GM23248 (cell line): ENCODE measurements around the gene TBL3. TPM values are rescaled to one million over a fixed set of nuclear protein-coding genes. Genes with fewer than 3 reads are reported as not detected.
A peak's percentile ranks its signal among the peaks of the same experiment; 100 is the strongest.
"Not testable (repeated sequence)": the region's sequence is repeated elsewhere in the genome, so short reads cannot be mapped to it uniquely, and the experiment has no call there.

Experiments used
- DNase-seq: peaks from one replicate; pipeline ENCODE4 v3.0.0-alpha.2; 2015
- H2AFZ ChIP-seq: fragments of 200-600 bp; sonication (generic); 2 replicates; pipeline ENCODE4 v1.6.1; 2016; ENCODE audit warnings: antibody characterized with exemption
- H3F3A ChIP-seq: fragments of 200-600 bp; sonication (generic); 2 replicates; pipeline ENCODE4 v1.6.1; 2016; ENCODE audit warnings: mild to moderate bottlenecking, antibody characterized with exemption, mixed run types; ENCODE audit not compliant: insufficient read depth
- H3K27ac ChIP-seq: fragments of 200-600 bp; sonication (generic); 2 replicates; pipeline ENCODE4 v1.5.1; 2016; ENCODE audit warnings: mild to moderate bottlenecking
- H3K27me3 ChIP-seq: fragments of 200-600 bp; sonication (generic); replicated peaks from 2 replicates; pipeline ENCODE4 v1.6.1; 2016; ENCODE audit warnings: mild to moderate bottlenecking; ENCODE audit not compliant: insufficient read depth
- H3K36me3 ChIP-seq: fragments of 200-600 bp; sonication (generic); 2 replicates; pipeline ENCODE4 v1.6.1; 2016; ENCODE audit warnings: low read depth, mild to moderate bottlenecking
- H3K4me1 ChIP-seq: fragments of 200-600 bp; sonication (generic); 2 replicates; pipeline ENCODE4 v1.6.1; 2016; ENCODE audit warnings: mild to moderate bottlenecking; ENCODE audit not compliant: insufficient read depth
- H3K4me2 ChIP-seq: fragments of 200-600 bp; sonication (generic); one replicate; pipeline ENCODE4 v1.6.1; 2016; ENCODE audit warnings: mild to moderate bottlenecking; ENCODE audit not compliant: unreplicated experiment
- H3K4me3 ChIP-seq: fragments of 200-600 bp; sonication (generic); 2 replicates; pipeline ENCODE4 v1.5.1; 2016; ENCODE audit warnings: mild to moderate bottlenecking
- H3K79me2 ChIP-seq: fragments of 200-600 bp; sonication (generic); 2 replicates; pipeline ENCODE4 v1.6.1; 2016; ENCODE audit warnings: mild to moderate bottlenecking; ENCODE audit not compliant: insufficient read depth
- H3K9ac ChIP-seq: fragments of 200-600 bp; sonication (generic); 2 replicates; pipeline ENCODE4 v1.6.1; 2016; ENCODE audit warnings: mild to moderate bottlenecking
- H3K9me2 ChIP-seq: fragments of 200-600 bp; sonication (generic); 2 replicates; pipeline ENCODE4 v1.6.1; 2016; ENCODE audit warnings: mixed run types, mild to moderate bottlenecking, moderate library complexity; ENCODE audit not compliant: insufficient read depth
- H3K9me3 ChIP-seq: fragments of 200-600 bp; sonication (generic); one replicate; pipeline ENCODE4 v1.6.1; 2017; ENCODE audit warnings: low read depth
- H4K20me1 ChIP-seq: fragments of 200-600 bp; sonication (generic); 2 replicates; pipeline ENCODE4 v1.6.0; 2016; ENCODE audit not compliant: insufficient read depth
- EZH2 ChIP-seq: fragments of 200-600 bp; sonication (generic); IDR thresholded peaks from 2 replicates; pipeline ENCODE4 v1.6.1; 2018; ENCODE audit warnings: antibody characterized with exemption, mild to moderate bottlenecking; ENCODE audit not compliant: insufficient read depth, poor library complexity, severe bottlenecking
- EZH2phosphoT487 ChIP-seq: fragments of 200-600 bp; sonication (generic); IDR thresholded peaks from 2 replicates; pipeline ENCODE4 v1.6.1; 2018; ENCODE audit warnings: antibody characterized with exemption, moderate library complexity, mild to moderate bottlenecking, low read depth; ENCODE audit not compliant: insufficient read depth
- WGBS, 2 experiments: methylation state at CpG; one replicate each; pipeline ENCODE4 v1.1.6; 2015 to 2017; ENCODE audit warnings: low lambda C conversion rate in 2 of 2, low coverage in 1 of 2; ENCODE audit errors: missing lambda C conversion rate in 2 of 2; 5-methylcytosine and 5-hydroxymethylcytosine counted together
- in situ Hi-C: fragments of 300-500 bp; cut with MboI; formaldehyde crosslinking; loops from 2 replicates; pipeline ENCODE4 v1.15.0; 2020
- polyA plus RNA-seq: library from polyadenylated mRNA; unstranded; fragments of >200 nt; fragmentation: Nextera tagmentation; extraction: Ambion mirVana; gene quantifications from 2 replicates; pipeline ENCODE4 v1.2.1, GENCODE V29; 2016
- total RNA-seq: library from RNA; depleted of rRNA; stranded (reverse); fragments of >200 nt; shearing (Covaris generic); gene quantifications from 2 replicates; pipeline ENCODE4 v1.2.3, GENCODE V29; 2014

The TBL3 gene
- total and polyA plus RNA-seq, 2 experiments from 2014 or later, result 43.7 to 46.8 TPM

GRCh38 chr16:1950047-1950446, 21.8 kb upstream of the TBL3 start:
- DNase-seq, result peak; percentile 28
- Histone ChIP-seq H3K9me3 (no peaks in the 10 kb centered on the region), H3K9ac (no peak overlapping the region), H3K9me2 (no peaks in the 10 kb centered on the region), H3K4me1 (no peaks in the 10 kb centered on the region), H3K4me2 (no peak overlapping the region), H2AFZ (no peak overlapping the region), H3K36me3 (no peaks in the 10 kb centered on the region), H3K27ac (no peak overlapping the region), H3F3A (no peaks in the 10 kb centered on the region), H3K4me3 (no peak overlapping the region), H3K79me2 (no peaks in the 10 kb centered on the region), H4K20me1 (no peaks in the 10 kb centered on the region), H3K27me3 (no peaks in the 10 kb centered on the region)
- TF ChIP-seq EZH2phosphoT487, result no peak
- no peak for TF ChIP-seq EZH2
- in situ Hi-C loops, result no loop called here
- 39 to 68% methylated on average over 2 to 7 of the region's 7 CpGs for WGBS, 2 experiments

GRCh38 chr16:1950559-1950958, 21.3 kb upstream of the TBL3 start:
- no peak overlapping the region for H3K4me2 ChIP-seq
- H3K4me1 ChIP-seq, result no peaks in the 10 kb centered on the region
- 82 to 83% methylated on average over 19 of the region's 19 CpGs for WGBS, 2 experiments
- no peak overlapping the region for H3K27ac ChIP-seq
- H3K36me3 ChIP-seq, result no peaks in the 10 kb centered on the region
- DNase-seq, result no peak
- no peaks in the 10 kb centered on the region for H3K9me3 ChIP-seq
- no peaks in the 10 kb centered on the region for H3K9me2 ChIP-seq
- no peak overlapping the region for H2AFZ ChIP-seq
- H3K9ac ChIP-seq, result no peak overlapping the region
- no peaks in the 10 kb centered on the region for H3K27me3 ChIP-seq
- TF ChIP-seq EZH2phosphoT487, result no peak
- TF ChIP-seq EZH2, result no peak
- no peaks in the 10 kb centered on the region for H3K79me2 ChIP-seq
- in situ Hi-C loops, result no loop called here
- H4K20me1 ChIP-seq, result no peaks in the 10 kb centered on the region
- no peak overlapping the region for H3K4me3 ChIP-seq
- H3F3A ChIP-seq, result no peaks in the 10 kb centered on the region

- no peak for DNase-seq
- no peak for TF ChIP-seq EZH2phosphoT487
- TF ChIP-seq EZH2, result no peak
- in situ Hi-C loops, result no loop called here
Measured at GRCh38 chr16:1953734-1954133, 18.1 kb upstream of the TBL3 start.

GRCh38 chr16:1957434-1958142, 14.3 kb upstream of the TBL3 start:
- H4K20me1 ChIP-seq, H3K9me2 ChIP-seq, H3K36me3 ChIP-seq, H3K27ac ChIP-seq, H3K27me3 ChIP-seq, H3K4me2 ChIP-seq, H3K4me1 ChIP-seq, H2AFZ ChIP-seq, H3K9me3 ChIP-seq, H3K9ac ChIP-seq, in situ Hi-C loops, H3K4me3 ChIP-seq, DNase-seq: not testable (repeated sequence)
- Histone ChIP-seq H3F3A (peaks cover 25% of the 10 kb centered on the region), H3K79me2 (peaks cover 30% of the 10 kb centered on the region)
- 83 to 84% methylated on average over 19 to 22 of the region's 22 CpGs for WGBS, 2 experiments

More at GRCh38 chr16:1953734-1954133, 18.1 kb upstream of the TBL3 start:
- H3K9me2 ChIP-seq, result no peaks in the 10 kb centered on the region
- 86 to 90% methylated on average over 22 of the region's 22 CpGs for WGBS, 2 experiments
- H2AFZ ChIP-seq, result no peak overlapping the region
- H3K4me1 ChIP-seq, result no peaks in the 10 kb centered on the region
- no peaks in the 10 kb centered on the region for H3K27me3 ChIP-seq
- H3K9me3 ChIP-seq, result no peaks in the 10 kb centered on the region
- no peak overlapping the region for H3K27ac ChIP-seq
- H3K79me2 ChIP-seq, result no peaks in the 10 kb centered on the region
- H3K36me3 ChIP-seq, result no peaks in the 10 kb centered on the region
- H4K20me1 ChIP-seq, result no peaks in the 10 kb centered on the region
- H3K4me2 ChIP-seq, result no peak overlapping the region
- H3K4me3 ChIP-seq, result no peak overlapping the region
- no peak overlapping the region for H3K9ac ChIP-seq
- no peaks in the 10 kb centered on the region for H3F3A ChIP-seq

GRCh38 chr16:1958143-1958491, 13.7 kb upstream of the TBL3 start:
- H3K4me2 ChIP-seq, H3K27ac ChIP-seq, DNase-seq, in situ Hi-C loops, H3K9ac ChIP-seq, H3K4me1 ChIP-seq, H3K4me3 ChIP-seq, H3K9me2 ChIP-seq, H2AFZ ChIP-seq, H4K20me1 ChIP-seq, H3K27me3 ChIP-seq, H3K9me3 ChIP-seq: not testable (repeated sequence)
- H3K79me2 ChIP-seq, result peaks cover 35% of the 10 kb centered on the region
- peaks cover 30% of the 10 kb centered on the region for H3F3A ChIP-seq
- WGBS, 2 experiments, result 48 to 55% methylated on average over 25 to 30 of the region's 30 CpGs
- H3K36me3 ChIP-seq, result peaks cover 14% of the 10 kb centered on the region
